Testis (tissue), 2 donors: ENCODE data around the gene VPS33A.

Source experiments
- CTCF ChIP-seq, 3 experiments: fragments of 450-650 bp in 2 of 3; fragments of 200-600 bp in 1 of 3; sonication (generic) in 1 of 3; IDR thresholded peaks; one replicate each; pipeline ENCODE4 v1.5.1; 2016 to 2019; ENCODE audit warnings: antibody characterized with exemption in 3 of 3, mild to moderate bottlenecking in 2 of 3, moderate library complexity in 1 of 3
- POLR2A ChIP-seq: fragments of 450-650 bp; IDR thresholded peaks from one replicate; pipeline ENCODE4 v1.6.1; 2017; ENCODE audit warnings: antibody characterized with exemption, mild to moderate bottlenecking, moderate library complexity

GRCh38 chr12:122205053-122205925 is 61.0 kb downstream of the VPS33A start:
- TF ChIP-seq CTCF (IDR thresholded peaks at IDR 0.05) = no peak
- TF ChIP-seq POLR2A = no peak
